ENCODE data around the gene CHMP3. TPM values are rescaled to one million over a fixed set of nuclear protein-coding genes. Genes with fewer than 3 reads are reported as not detected.

CHMP3 gene
- total and polyA plus RNA-seq, 2 of the 8 experiments (the other 6 are each of a cell fraction or from before 2014, with no cell fraction given), result 11.7 to 21.9 TPM

DNA sequence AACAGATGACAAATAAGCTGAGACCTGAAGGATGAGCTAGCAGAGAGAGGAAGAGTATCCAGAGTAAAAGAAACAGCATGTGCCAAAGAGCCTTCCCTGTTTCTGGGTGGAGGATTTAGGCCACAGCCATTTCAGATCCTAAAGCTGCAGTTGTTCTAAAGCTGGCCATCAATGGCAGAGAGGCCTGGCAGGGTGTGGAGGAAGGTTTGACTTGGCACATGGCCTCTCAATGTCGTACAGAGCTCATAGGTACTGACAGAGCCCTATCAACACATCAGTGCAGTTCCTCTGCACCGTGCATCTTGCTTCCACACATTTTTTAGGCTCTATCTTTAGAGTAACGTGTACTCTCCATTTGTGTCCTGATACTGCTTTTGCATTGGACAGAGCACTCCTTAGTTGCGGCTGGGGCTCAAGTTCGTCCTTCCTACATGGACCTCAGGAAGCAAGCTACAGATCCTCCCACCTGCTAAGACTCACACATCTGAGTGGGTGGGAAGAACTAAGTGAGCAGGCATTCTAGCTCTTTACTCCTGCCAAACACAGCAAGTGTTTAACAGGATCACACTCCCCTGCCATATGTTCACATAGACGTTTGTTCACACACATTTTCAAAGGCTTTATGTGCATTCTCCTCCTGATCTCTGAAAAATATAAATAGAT, 3.0 kb upstream of the CHMP3 start (continued):
- TF ChIP-seq, protein P1, sequence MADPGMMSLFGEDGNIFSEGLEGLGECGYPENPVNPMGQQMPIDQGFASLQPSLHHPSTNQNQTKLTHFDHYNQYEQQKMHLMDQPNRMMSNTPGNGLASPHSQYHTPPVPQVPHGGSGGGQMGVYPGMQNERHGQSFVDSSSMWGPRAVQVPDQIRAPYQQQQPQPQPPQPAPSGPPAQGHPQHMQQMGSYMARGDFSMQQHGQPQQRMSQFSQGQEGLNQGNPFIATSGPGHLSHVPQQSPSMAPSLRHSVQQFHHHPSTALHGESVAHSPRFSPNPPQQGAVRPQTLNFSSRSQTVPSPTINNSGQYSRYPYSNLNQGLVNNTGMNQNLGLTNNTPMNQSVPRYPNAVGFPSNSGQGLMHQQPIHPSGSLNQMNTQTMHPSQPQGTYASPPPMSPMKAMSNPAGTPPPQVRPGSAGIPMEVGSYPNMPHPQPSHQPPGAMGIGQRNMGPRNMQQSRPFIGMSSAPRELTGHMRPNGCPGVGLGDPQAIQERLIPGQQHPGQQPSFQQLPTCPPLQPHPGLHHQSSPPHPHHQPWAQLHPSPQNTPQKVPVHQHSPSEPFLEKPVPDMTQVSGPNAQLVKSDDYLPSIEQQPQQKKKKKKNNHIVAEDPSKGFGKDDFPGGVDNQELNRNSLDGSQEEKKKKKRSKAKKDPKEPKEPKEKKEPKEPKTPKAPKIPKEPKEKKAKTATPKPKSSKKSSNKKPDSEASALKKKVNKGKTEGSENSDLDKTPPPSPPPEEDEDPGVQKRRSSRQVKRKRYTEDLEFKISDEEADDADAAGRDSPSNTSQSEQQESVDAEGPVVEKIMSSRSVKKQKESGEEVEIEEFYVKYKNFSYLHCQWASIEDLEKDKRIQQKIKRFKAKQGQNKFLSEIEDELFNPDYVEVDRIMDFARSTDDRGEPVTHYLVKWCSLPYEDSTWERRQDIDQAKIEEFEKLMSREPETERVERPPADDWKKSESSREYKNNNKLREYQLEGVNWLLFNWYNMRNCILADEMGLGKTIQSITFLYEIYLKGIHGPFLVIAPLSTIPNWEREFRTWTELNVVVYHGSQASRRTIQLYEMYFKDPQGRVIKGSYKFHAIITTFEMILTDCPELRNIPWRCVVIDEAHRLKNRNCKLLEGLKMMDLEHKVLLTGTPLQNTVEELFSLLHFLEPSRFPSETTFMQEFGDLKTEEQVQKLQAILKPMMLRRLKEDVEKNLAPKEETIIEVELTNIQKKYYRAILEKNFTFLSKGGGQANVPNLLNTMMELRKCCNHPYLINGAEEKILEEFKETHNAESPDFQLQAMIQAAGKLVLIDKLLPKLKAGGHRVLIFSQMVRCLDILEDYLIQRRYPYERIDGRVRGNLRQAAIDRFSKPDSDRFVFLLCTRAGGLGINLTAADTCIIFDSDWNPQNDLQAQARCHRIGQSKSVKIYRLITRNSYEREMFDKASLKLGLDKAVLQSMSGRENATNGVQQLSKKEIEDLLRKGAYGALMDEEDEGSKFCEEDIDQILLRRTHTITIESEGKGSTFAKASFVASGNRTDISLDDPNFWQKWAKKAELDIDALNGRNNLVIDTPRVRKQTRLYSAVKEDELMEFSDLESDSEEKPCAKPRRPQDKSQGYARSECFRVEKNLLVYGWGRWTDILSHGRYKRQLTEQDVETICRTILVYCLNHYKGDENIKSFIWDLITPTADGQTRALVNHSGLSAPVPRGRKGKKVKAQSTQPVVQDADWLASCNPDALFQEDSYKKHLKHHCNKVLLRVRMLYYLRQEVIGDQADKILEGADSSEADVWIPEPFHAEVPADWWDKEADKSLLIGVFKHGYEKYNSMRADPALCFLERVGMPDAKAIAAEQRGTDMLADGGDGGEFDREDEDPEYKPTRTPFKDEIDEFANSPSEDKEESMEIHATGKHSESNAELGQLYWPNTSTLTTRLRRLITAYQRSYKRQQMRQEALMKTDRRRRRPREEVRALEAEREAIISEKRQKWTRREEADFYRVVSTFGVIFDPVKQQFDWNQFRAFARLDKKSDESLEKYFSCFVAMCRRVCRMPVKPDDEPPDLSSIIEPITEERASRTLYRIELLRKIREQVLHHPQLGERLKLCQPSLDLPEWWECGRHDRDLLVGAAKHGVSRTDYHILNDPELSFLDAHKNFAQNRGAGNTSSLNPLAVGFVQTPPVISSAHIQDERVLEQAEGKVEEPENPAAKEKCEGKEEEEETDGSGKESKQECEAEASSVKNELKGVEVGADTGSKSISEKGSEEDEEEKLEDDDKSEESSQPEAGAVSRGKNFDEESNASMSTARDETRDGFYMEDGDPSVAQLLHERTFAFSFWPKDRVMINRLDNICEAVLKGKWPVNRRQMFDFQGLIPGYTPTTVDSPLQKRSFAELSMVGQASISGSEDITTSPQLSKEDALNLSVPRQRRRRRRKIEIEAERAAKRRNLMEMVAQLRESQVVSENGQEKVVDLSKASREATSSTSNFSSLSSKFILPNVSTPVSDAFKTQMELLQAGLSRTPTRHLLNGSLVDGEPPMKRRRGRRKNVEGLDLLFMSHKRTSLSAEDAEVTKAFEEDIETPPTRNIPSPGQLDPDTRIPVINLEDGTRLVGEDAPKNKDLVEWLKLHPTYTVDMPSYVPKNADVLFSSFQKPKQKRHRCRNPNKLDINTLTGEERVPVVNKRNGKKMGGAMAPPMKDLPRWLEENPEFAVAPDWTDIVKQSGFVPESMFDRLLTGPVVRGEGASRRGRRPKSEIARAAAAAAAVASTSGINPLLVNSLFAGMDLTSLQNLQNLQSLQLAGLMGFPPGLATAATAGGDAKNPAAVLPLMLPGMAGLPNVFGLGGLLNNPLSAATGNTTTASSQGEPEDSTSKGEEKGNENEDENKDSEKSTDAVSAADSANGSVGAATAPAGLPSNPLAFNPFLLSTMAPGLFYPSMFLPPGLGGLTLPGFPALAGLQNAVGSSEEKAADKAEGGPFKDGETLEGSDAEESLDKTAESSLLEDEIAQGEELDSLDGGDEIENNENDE (IDR thresholded peaks at IDR 0.05; ENCODE audit: insufficient replicate concordance, low read length), result no peak
- TF ChIP-seq SUZ12 (IDR thresholded peaks at IDR 0.05; ENCODE audit: low read length) (no peak), TEAD4 (IDR thresholded peaks at IDR 0.05; ENCODE audit: low read depth, low read length) (no peak), YY1 (IDR thresholded peaks at IDR 0.05; ENCODE audit: low read depth, low read length) (no peak), TCF12 (IDR thresholded peaks at IDR 0.05; ENCODE audit: low read depth, low read length) (no peak), TAF1 (IDR thresholded peaks at IDR 0.05; ENCODE audit: low read depth, low read length) (no peak), TAF7 (optimal IDR thresholded peaks at IDR 0.05; ENCODE audit: borderline replicate concordance, low read depth, low read length) (no peak), ATF2 (IDR thresholded peaks at IDR 0.05; ENCODE audit: low read length) (no peak), EP300 (IDR thresholded peaks at IDR 0.05; ENCODE audit: borderline replicate concordance in 1 of 2, low read depth in 2 of 2, low read length in 2 of 2) (no peak)

Measured in H1 (cell line).